GM12878 (cell line): Measurements from ENCODE around the gene COL2A1. TPM values are rescaled to one million over a fixed set of nuclear protein-coding genes. Genes with fewer than 3 reads are reported as not detected.

Experiments
- BCL3 ChIP-seq: IDR thresholded peaks from 2 replicates; pipeline ENCODE4 v1.6.1; 2011; ENCODE audit warnings: borderline replicate concordance, low read depth, mild to moderate bottlenecking, moderate library complexity, low read length; ENCODE audit not compliant: insufficient read depth, poor library complexity, severe bottlenecking
- CEBPZ ChIP-seq: fragments of 150-350 bp; IDR thresholded peaks from 2 replicates; pipeline ENCODE4 v1.6.1; 2016; ENCODE audit warnings: low read depth, low read length
- HDAC2 ChIP-seq: fragments of 200-600 bp; sonication (generic); IDR thresholded peaks from 2 replicates; pipeline ENCODE4 v1.6.1; 2017
- IRF5 ChIP-seq: fragments of 450-650 bp; IDR thresholded peaks from 2 replicates; pipeline ENCODE4 v1.6.1; 2017; ENCODE audit warnings: borderline replicate concordance
- RELA ChIP-seq: fragments of 450-650 bp; IDR thresholded peaks from 2 replicates; pipeline ENCODE4 v1.8.0; 2014; ENCODE audit warnings: borderline replicate concordance; ENCODE audit not compliant: partially characterized antibody
- ZBTB40 ChIP-seq: fragments of 450-650 bp; IDR thresholded peaks from 2 replicates; pipeline ENCODE4 v1.6.1; 2016; ENCODE audit warnings: mild to moderate bottlenecking, moderate library complexity, borderline replicate concordance
- polyA plus RNA-seq, 11 experiments: library from polyadenylated mRNA; depleted of rRNA in 4 of 11; unstranded in 6 of 11; stranded (reverse) in 5 of 11; fragments of >200 nt; fragmentation: Nextera tagmentation in 4 of 11; fragmentation: Illumina TruSeq in 1 of 11; extraction: Ambion mirVana in 4 of 11; extraction: Trizol in 1 of 11; gene quantifications; 1 replicate in 1 of 11; 2 replicates in 10 of 11; pipeline versions ENCODE4 v1.2.1 to v1.2.3, GENCODE V29; 2011 to 2016; ENCODE audit warnings: inconsistent platforms in 2 of 11, missing spikeins in 2 of 11, low read depth in 1 of 11
- total RNA-seq, 4 experiments: library from RNA; depleted of rRNA in 3 of 4; stranded (reverse); fragments of >200 nt in 3 of 4; fragmentation: Illumina TruSeq in 1 of 4; extraction: Trizol in 1 of 4; gene quantifications; 2 replicates each; pipeline versions ENCODE4 v1.2.1 to v1.2.3, GENCODE V29; 2013 to 2021

Gene COL2A1
- total and polyA plus RNA-seq, 10 of the 15 experiments (the other 5 are each of a cell fraction or from before 2014, with no cell fraction given): 0.06 to 0.67 (median 0.19) TPM; not detected in 1

GRCh38 chr12:47947341-47947740 is 56.9 kb downstream of the COL2A1 start (continued):
- no peak for TF ChIP-seq IRF5
- TF ChIP-seq CEBPZ: no peak
- no peak for TF ChIP-seq BCL3
- no peak for TF ChIP-seq ZBTB40
- TF ChIP-seq HDAC2: no peak
- TF ChIP-seq RELA: no peak
